Posterior vena cava (tissue), 2 donors: Measurements from ENCODE around the gene KCNC1. TPM values are rescaled to one million over a fixed set of nuclear protein-coding genes. Genes with fewer than 3 reads are reported as not detected.

Experiments
- DNase-seq: peaks from one replicate; pipeline ENCODE4 v3.0.0-alpha.2; 2020; ENCODE audit warnings: low spot score
- intact Hi-C, 2 donors: fragments of 100-400 bp; cut with DNase I; formaldehyde crosslinking; loops; one replicate each; pipeline versions ENCODE4 v1.14.1 to v1.14.2; 2022 to 2023
- total RNA-seq, 2 donors: library from RNA; stranded (reverse); fragmentation: NEBNext Ultra II Directional; extraction: Animal tissue kit (Norgen Biotek cat#: 25700); gene quantifications; one replicate each; pipeline ENCODE4 v1.2.1, GENCODE V29; 2021
- donor health status: DM: yes; HTN: yes; CAD: no.
- donor health status: DM: yes; HTN: yes; CAD: no.

The KCNC1 gene
- total RNA-seq, 2 donors from 2014 or later, result not detected

GRCh38 chr11:17734986-17735817 is 621 bp downstream of the KCNC1 start:
- intact Hi-C loops, result no loop called here
- DNase-seq, result peak; percentile 91

GRCh38 chr11:17735818-17736578 is 1.4 kb downstream of the KCNC1 start:
- peak; percentile 80 for DNase-seq
- intact Hi-C loops, result no loop called here

GRCh38 chr11:17736579-17736893 is 2.0 kb downstream of the KCNC1 start:
- no peak for DNase-seq
- intact Hi-C loops, result no loop called here

GRCh38 chr11:17736930-17737817 is 2.6 kb downstream of the KCNC1 start:
- DNase-seq, result peak; percentile 69
- intact Hi-C loops, result no loop called here

DNA sequence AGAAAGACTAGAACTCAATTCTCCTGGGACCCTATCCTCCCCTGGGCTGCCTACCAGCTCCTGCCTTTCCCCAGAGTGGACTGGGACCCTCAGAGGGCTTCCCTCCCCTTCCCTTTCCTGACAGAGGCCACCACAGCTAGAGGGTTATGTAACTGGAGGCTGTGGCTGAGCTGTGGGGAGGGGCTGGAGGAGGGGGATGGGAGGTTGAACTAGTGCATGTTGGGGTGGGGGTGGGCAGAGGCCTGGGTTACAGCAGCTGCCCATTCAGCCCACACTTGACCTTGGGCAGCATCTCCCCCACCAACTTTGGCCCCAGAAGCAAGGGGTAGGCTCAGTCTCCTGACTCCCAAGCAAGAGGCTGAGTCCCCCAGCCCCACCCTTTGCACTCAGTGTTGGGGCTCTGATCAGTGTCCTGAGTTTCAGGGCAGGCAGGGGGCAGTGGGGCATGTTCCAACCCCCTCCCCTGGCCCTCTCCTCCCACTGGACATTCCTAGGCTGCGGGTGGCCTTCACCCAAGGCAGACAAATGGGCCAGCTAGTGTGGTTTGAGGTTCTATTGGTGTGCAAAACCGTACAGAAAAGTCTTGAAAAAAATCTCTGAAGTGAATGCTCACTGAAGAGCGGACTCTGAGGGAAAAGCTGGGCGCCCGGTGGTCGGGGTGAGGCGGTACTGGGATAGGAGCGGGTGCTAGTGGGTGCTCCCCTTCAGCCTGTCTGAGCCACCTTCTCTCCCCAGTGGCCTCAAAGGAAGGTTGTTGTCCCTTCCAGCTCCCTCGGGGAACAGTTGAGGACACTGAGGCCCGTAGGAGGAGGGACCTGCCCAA is 3.8 kb downstream of the KCNC1 start:
- no peak for DNase-seq
- intact Hi-C loops, result no loop called here

DNA sequence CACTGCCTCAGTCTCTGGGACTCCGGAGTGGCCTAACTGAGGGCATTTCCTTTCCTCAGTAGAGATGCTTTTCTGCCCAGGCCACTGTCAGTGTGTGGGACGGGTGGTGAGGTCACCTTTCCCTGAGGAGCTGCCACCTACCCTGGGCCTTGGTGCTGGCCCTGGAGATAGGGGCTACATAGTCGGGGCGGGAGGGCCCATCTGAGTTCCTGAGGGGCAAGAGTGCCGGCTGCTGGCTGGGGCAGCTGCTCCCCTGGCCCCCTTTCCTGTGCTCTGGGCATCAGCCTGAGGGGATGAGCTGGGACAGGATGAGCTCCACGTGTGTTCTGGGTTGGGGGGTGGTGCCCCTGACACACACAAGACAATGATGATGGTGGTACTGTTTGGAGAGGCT is 5.4 kb downstream of the KCNC1 start:
- intact Hi-C loops, result loop anchor here in 1 of 2 donors (5.0 kb wide), 1 partner anchor 237 kb away; no protein-coding TSS in a partner anchor
- DNase-seq, result no peak

DNA sequence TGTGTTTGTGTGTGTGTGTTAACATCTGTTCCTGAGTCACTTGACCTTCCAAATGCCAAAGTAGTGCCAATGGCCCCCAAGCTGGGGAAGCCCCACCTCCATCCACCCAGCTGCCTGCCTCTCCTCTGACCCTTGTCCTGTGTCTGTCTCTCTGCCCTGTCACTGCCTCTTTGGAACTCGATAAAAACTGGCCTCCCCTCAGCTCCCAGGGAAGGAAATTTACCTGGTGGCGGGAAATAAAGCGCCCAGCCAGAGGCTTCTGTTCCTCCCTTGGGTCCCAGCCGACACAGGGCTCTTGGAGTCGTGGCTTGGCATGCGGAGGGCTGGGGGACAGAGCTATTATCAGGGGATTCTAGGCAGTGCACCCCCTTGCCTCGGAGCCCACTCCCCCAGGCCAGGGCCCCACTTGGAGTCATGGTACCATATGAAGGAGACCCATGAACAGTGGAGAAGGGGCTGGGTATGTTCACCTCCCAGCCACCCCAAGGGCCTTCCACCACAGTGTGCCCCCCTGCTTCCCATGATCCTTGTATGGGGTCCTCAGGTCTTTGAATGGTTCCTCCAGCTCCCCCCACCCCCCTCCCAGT is 6.2 kb downstream of the KCNC1 start:
- peak; percentile 79 for DNase-seq
- intact Hi-C loops, result loop anchor here in 1 of 2 donors (5.0 kb wide), 1 partner anchor 237 kb away; no protein-coding TSS in a partner anchor

GRCh38 chr11:17741487-17741886 is 6.9 kb downstream of the KCNC1 start:
- intact Hi-C loops, result loop anchor here in 1 of 2 donors (5.0 kb wide), 1 partner anchor 236 kb away; no protein-coding TSS in a partner anchor

GRCh38 chr11:17742019-17742418 is 7.4 kb downstream of the KCNC1 start:
- peak; percentile 36 for DNase-seq
- intact Hi-C loops, result loop anchor here in 1 of 2 donors (5.0 kb wide), 1 partner anchor 235 kb away; no protein-coding TSS in a partner anchor

More at GRCh38 chr11:17741487-17741886, 6.9 kb downstream of the KCNC1 start:
- DNase-seq, result no peak

DNA sequence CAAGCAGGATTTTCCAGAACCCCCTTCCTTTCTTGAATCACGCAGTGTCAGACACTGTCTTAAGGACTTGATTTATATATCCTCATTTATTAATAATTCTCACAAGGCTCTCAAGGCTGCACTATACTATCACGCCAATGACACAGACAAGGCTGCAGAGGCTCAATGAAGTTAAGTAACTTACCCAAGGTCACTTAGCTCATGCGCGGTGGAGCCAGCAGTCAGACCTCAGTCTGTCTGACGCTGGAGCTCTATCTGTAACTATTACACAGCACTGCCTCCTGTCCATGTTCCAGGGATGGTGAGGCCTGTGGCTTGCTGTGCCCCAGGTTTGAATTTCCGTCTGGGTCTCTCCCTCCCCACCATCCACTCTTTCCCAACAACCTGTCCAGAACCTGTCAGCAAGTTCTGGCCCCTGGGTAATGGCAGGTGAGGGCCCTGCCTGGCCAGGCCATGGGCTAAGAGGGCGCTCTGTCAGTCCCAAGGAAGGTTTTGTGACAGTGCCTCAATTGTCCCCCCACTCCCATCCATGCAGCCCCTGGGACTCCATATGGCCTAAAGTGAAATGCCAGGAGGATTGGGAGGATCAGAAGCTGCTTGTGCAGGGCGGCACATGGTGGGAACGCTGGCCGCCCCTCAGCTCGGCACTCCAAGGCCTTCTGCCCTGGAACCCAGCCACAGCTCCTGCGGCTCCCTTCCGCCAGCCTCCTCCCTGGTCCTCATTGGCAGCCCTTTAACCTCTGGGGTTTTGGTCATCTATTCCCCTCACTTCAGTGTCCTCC is 8.6 kb downstream of the KCNC1 start:
- peak; percentile 66 for DNase-seq
- intact Hi-C loops, result loop anchor here in 1 of 2 donors (5.0 kb wide), 1 partner anchor 234 kb away; no protein-coding TSS in a partner anchor

- intact Hi-C loops, result loop anchor here in 1 of 2 donors (5.0 kb wide), 1 partner anchor 234 kb away; no protein-coding TSS in a partner anchor
- no peak for DNase-seq
These were observed 9.2 kb downstream of the KCNC1 start for GRCh38 chr11:17743808-17744119.

- DNase-seq, result peak; percentile 45
- intact Hi-C loops, result loop anchor here in 1 of 2 donors (5.0 kb wide), 1 partner anchor 233 kb away; no protein-coding TSS in a partner anchor
These were observed 9.8 kb downstream of the KCNC1 start for GRCh38 chr11:17744151-17744940.

GRCh38 chr11:17745023-17745772 is 10.6 kb downstream of the KCNC1 start:
- peak; percentile 73 for DNase-seq
- intact Hi-C loops, result no loop called here

GRCh38 chr11:17746096-17746495 is 11.5 kb downstream of the KCNC1 start:
- peak; percentile 56 for DNase-seq
- intact Hi-C loops, result no loop called here

- DNase-seq, result peak; percentile 81
- intact Hi-C loops, result no loop called here
These were observed 12.8 kb downstream of the KCNC1 start for GRCh38 chr11:17747131-17747955.
